Activated naive CD4-positive, alpha-beta T cell treated with Interleukin-2 at 50 U/mL for 16 hours (primary cell): ENCODE data around the gene KCND2.
A peak's percentile ranks its signal among the peaks of the same experiment; 100 is the strongest.
"Not testable (repeated sequence)": the region's sequence is repeated elsewhere in the genome, so short reads cannot be mapped to it uniquely, and the experiment has no call there.

Experiments used
- DNase-seq: peaks from one replicate; pipeline ENCODE4 v3.0.0-alpha.2; 2020

The KCND2 gene

GRCh38 chr7:120775755-120776154 is 502.8 kb downstream of the KCND2 start:
- no peak for DNase-seq

GRCh38 chr7:120779078-120779477 is 506.1 kb downstream of the KCND2 start:
- DNase-seq = not testable (repeated sequence)

GRCh38 chr7:120780451-120780850 is 507.5 kb downstream of the KCND2 start:
- DNase-seq = not testable (repeated sequence)

GRCh38 chr7:120780938-120781337 is 508.0 kb downstream of the KCND2 start:
- DNase-seq = no peak

DNA sequence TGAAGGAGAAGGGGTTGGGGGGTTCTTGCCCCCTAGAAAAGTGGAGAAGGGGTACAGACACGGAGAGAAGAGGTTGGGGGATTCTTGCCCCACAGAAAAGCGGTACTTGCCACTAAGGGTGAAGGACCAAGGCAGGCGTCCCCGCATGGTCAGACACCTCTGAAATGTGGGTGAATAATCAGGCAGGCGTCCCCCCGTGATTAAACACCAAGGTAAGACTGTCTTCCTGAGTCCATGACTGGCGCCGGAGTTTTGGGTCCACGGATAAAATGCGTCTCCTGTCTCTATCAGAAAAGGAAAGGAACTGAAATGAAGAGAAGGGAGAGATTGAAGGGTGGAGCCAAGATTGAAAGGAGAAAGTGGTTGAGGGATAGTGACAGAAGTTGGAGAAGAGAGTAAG is 508.9 kb downstream of the KCND2 start:
- not testable (repeated sequence) for DNase-seq

GRCh38 chr7:120783273-120783672 is 510.3 kb downstream of the KCND2 start:
- no peak for DNase-seq

- no peak for DNase-seq
Observed at GRCh38 chr7:120783721-120784120, 510.7 kb downstream of the KCND2 start.

DNA sequence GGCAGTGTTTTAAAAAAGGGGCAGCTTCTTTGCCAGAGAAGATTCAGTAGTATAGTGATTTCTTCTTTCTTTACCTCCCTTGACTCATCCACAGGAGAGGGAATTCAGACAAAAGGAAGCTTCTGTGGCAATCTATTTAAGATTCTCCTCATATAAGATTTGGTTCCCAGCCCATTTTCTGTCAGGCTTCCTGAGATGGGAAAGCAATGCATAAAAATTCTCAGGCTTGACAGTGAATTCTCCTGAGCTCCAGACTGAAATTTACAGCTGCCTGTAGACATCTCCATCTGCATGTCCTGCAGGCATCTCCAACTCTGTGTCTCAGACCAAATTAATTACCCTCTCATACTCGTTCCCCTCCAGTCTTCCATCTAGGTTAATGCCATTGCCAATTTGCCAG is 512.1 kb downstream of the KCND2 start:
- DNase-seq = no peak

GRCh38 chr7:120792091-120792860 is 519.3 kb downstream of the KCND2 start:
- DNase-seq = peak; percentile 58

DNA sequence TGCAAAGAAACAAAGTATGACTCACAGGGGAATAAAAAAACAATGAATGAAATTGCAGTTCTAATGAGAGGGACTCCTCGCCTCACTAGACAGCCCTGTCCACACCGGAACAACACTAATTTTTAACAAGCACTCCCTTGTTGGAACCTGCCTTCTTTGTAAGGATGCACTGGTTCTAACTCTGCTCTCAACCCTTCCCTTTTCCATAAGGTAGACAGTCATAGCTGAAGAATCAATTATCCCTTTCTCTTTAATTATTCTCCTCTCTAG is 519.8 kb downstream of the KCND2 start:
- no peak for DNase-seq

GRCh38 chr7:120793213-120793936 is 520.4 kb downstream of the KCND2 start:
- DNase-seq = no peak

DNA sequence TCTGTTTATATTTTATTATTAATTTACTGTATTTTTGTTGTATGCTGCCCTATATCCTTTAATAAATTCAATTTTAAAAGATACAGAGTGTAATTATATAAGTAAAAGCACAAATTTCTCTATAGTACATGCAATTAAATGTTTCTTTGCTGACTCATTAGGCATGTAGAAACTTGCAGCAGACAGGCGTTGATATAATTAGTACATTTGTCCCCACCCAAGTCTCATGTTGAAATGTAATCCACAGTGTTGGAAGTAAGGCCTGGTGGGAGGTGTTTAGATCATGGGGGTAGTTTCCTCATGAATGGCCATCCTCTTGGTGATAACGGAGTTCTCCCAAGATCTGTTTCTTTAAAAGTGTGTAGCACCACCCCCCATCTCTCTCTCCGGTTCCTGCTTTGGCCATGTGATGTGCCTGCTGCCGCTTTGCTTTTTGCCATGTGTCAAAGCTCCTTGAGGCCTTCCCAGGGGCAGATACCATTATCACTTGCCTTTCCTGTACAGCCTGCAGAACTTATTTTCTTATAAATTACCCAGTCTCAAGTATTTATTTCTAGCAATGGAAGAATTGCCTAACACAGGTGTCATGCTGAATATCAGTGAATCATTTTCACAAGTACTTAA is 521.2 kb downstream of the KCND2 start:
- DNase-seq = no peak

DNA sequence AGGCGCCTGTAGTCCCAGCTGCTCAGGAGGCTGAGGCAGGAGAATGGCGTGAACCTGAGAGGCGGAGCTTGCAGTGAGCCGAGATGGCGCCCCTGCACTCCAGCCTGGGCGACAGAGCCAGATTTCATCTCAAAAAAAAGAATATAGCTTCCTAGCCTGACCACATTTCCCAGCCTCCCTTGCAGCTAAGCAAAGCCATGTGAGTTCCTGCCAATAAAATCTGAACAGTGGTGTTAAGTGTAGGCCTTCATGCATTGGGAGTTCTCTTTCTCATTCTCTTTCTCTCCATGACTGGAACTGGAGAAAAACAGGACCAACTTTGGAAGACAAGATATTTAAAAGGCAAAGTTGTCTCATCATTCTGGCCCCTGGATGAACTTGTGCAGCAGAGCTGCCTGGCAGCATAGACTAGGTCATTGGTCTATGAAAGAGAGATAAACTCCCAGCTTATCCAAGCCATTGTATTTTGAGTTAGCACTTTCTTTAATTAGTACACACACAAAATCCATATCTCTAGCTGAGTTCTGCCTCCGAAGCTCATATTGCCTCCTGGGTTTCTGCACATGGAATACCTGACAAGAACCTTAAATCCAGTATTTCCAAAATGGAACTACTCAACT is 524.2 kb downstream of the KCND2 start:
- DNase-seq = no peak

- DNase-seq = no peak
Observed at GRCh38 chr7:120799147-120799546, 526.2 kb downstream of the KCND2 start.
